MG63 (cell line): ENCODE measurements around the gene HNRNPC. TPM values are rescaled to one million over a fixed set of nuclear protein-coding genes. Genes with fewer than 3 reads are reported as not detected.
A peak's percentile ranks its signal among the peaks of the same experiment; 100 is the strongest.
"Not testable (repeated sequence)": the region's sequence is repeated elsewhere in the genome, so short reads cannot be mapped to it uniquely, and the experiment has no call there.

ENCODE experiments used
- DNase-seq: peaks from one replicate; pipeline ENCODE4 v3.0.0-alpha.2; 2020
- H3K27me3 ChIP-seq: fragments of 250-450 bp; sonication (Bioruptor Pico); 2 replicates; pipeline ENCODE4 v1.5.1; 2020; ENCODE audit warnings: mild to moderate bottlenecking, moderate library complexity
- H3K36me3 ChIP-seq: fragments of 250-450 bp; sonication (Bioruptor Pico); 2 replicates; pipeline ENCODE4 v1.5.1; 2020; ENCODE audit warnings: mild to moderate bottlenecking, moderate library complexity
- H3K4me3 ChIP-seq: fragments of 250-450 bp; sonication (Bioruptor Pico); 2 replicates; pipeline ENCODE4 v1.5.1; 2020; ENCODE audit warnings: mild to moderate bottlenecking, moderate library complexity
- H3K9me3 ChIP-seq: fragments of 250-450 bp; sonication (Bioruptor Pico); 2 replicates; pipeline ENCODE4 v1.5.1; 2020; ENCODE audit warnings: mild to moderate bottlenecking, moderate library complexity
- total RNA-seq: library from RNA; depleted of rRNA; stranded (reverse); fragments of >200 nt; shearing (Covaris generic); gene quantifications from 2 replicates; pipeline ENCODE4 v1.2.3, GENCODE V29; 2014; ENCODE audit warnings: low replicate concordance

Gene HNRNPC
- total RNA-seq, 1 experiment from 2014 or later, result 994 TPM

DNA sequence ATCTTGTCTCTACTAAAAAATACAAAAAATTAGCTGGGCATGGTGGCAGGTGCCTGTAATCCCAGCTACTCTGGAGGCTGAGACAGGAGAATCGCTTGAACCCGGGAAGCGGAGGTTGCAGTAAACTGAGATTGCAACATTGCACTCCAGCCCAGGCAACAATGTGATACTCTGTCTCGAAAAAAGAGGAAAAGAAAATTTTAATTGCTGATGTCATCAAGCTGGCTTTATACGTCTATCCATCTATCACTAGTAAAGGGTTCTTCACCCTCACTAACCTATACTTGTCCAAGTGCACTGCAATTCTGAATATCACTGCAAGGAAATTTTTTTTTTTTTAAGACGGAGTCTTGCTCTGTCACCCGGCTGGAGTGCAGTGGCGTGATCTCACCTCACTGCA, 12.7 kb upstream of the HNRNPC start:
- not testable (repeated sequence) for H3K9me3 ChIP-seq, H3K27me3 ChIP-seq, DNase-seq, H3K4me3 ChIP-seq, H3K36me3 ChIP-seq

DNA sequence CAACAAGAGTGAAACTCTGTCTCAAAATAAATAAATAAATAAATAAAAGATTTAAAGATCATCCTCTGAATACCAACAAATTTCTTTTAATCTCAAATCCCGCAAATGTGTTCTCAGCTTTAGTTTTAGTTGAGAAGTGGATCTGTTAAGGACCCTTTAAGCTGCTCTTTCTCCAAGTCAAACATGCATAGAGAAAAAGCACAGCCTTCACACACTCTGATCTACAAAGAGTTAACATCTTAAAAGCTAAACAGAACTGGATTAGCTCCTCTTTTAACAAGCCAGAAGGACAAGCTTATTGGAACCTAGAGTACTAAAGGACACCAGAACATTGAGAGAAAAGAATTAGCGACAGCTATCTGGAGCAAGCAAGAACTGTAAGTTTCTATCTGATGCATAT, 10.5 kb upstream of the HNRNPC start, which contains the start of gene RPGRIP1:
Gene RPGRIP1 (plus strand): TSS at position 301 of the 400 bp plus-strand sequence. CDS start 7,894 bp downstream, outside the sequence.
- DNase-seq, result no peak

DNA sequence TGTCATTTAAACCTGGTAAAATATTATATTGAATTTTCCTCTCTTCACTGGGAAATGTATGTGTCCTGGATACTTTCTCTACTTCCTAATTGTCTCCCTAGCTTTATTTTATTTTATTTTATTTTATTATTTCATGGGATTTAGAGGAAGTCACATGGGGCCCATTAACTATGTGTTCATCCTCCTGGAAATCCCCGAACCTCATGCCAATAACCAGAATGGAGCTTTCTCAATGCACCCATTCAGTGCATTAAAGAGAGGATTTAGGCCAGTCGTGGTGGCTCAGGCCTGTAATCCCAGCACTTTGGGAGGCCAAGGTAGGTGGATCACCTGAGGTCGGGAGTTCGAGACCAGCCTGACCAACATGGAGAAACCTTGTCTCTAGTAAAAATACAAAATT, 9.4 kb upstream of the HNRNPC start:
- no peak for DNase-seq
- Histone ChIP-seq H3K36me3 (no peaks in the 10 kb centered on the region), H3K4me3 (no peak overlapping the region), H3K27me3 (no peaks in the 10 kb centered on the region), H3K9me3 (no peaks in the 10 kb centered on the region)

More for the DNA sequence above, 10.5 kb upstream of the HNRNPC start, which contains the start of gene RPGRIP1:
- no peaks in the 10 kb centered on the region for H3K36me3 ChIP-seq
- H3K4me3 ChIP-seq, result no peak within 1 kb of the TSS
- no peaks in the 10 kb centered on the region for H3K9me3 ChIP-seq
- no peaks in the 10 kb centered on the region for H3K27me3 ChIP-seq

DNA sequence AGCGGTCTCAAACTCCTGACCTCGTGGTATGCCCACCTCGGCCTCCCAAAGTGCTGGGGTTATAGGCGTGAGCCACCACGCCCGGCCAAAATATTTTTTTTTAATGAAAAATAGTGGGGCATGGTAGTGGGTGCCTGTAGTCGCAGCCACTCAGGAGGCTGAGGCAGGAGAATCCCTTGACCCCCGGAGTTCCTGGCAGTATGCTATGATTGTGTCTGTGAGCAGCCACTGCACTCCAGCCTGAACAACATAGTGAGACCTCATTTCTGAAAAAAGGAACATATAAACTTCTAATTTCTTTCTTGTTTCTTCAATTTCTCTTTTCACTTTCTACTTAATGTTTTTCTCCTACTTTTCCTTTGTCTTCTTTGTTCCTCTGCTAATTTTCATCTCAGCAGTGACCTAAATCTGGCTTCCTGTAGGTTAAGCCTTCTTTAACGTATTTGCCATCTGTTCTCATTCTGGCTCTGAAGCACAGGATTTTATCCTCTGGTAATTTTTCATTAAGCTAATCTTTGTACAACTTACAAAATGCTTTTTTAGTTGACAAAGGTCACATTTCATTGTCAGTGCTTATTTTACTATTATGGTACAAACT, 6.1 kb upstream of the HNRNPC start:
- Histone ChIP-seq H3K27me3 (no peaks in the 10 kb centered on the region), H3K4me3 (no peak overlapping the region), H3K9me3 (no peaks in the 10 kb centered on the region), H3K36me3 (no peaks in the 10 kb centered on the region)
- no peak for DNase-seq

DNA sequence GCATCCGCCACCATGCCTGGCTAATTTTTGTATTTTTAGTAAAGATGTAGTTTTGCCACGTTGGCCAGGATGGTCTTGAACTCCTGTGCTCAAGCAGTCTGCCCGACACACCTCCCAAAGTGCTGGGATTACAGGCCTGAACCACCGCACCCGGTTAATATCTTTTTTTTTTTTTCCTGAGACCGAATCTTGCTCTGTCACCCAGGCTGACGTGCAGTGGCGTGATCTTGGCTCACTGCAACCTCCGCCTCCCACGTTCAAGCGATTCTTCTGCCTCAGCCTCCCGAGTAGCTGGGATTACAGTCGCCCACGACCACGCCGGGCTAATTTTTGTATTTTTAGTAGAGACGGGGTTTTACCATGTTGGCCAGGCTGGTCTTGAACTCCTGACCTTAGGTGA, 3.4 kb upstream of the HNRNPC start:
- H3K36me3 ChIP-seq, result peaks cover 15% of the 10 kb centered on the region
- H3K4me3 ChIP-seq, DNase-seq, H3K9me3 ChIP-seq, H3K27me3 ChIP-seq: not testable (repeated sequence)

DNA sequence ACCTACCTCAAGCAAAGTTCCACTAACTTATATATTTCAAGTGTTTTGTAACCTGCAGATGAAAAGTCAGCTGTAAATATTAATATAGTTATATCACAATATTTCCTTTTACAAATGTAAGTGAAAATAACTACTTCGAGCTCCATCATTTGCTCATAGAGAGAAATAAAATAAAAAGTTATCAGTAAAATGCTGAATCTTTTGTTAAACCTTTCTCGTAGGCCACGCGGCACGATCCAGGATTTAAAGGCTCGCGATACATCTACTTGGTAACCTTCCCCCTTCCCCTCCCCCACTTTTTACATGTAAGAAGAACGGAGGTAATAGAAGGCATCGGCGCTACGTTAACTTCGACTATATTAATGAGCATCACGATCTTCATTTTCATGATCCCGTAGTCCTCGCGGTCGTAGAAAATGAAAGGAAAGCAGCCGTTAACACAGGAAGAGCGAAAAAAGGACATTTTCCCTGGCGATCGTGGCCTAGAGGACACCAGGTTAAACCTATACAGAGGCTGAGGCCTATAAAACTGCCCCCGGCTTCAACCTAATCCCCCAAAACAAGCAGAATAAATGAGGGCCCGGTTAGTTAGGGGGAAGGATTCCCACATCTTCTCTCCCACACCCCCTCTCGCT, 508 bp downstream of the HNRNPC start:
- Histone ChIP-seq H3K9me3 (no peaks in the 10 kb centered on the region), H3K27me3 (no peaks in the 10 kb centered on the region), H3K4me3 (peak overlapping the region; percentile 69), H3K36me3 (peaks cover 50% of the 10 kb centered on the region)
- DNase-seq, result no peak

DNA sequence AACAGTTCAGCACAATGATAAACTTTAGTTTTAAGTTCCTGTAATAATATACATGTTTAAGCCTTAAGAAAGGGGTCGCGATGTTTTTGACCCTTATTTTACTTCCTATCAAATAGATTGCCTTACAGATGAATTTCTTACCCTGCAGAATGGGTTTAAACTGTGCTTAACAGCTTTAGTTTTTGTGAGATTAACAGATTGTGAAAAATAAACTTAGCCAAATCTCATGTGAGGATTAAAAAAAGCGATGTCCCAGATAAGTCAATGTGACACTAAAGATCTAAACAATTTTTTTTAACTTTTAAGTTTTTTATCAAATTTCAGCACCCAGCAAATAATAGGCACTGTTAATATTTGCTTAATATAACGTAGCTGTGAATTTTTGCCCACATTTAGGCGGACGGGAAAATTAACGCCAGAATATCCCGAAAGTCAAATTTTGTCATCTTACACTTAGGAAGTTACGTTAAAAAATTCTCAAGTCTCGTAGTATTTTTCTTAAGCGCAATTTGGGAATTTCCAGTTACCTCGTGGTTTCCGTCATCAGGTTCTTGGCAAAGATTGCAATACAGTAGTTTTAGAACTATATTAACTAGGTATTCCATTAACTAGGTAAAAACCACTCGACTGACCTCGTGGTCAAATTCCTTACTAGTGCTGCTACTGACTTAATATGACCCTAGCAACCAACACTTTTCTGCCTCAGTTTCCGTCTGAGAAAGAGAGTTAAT, 1.2 kb downstream of the HNRNPC start:
- Histone ChIP-seq H3K27me3 (no peaks in the 10 kb centered on the region), H3K9me3 (no peaks in the 10 kb centered on the region), H3K4me3 (peak overlapping the region; percentile 69), H3K36me3 (peaks cover 57% of the 10 kb centered on the region)
- no peak for DNase-seq

DNA sequence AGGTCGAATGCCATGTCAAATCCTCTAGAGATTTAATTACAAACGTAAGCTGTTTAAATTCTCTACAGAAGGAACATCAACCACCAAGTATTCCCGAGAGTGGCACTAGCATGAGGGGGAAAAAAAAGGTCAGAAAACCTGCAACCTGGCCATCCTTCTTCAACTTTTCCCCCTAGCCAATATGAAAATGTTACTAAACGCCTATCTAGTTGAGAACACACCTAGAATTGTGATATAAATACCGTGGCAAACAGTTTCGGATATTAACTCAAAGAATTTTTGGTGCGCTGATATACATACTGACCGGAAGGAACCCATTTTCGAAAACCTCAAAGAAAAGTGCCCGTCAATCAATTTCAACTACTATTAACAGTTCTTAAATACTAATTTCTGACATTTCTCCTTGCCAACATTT, 1.8 kb downstream of the HNRNPC start:
- no peaks in the 10 kb centered on the region for H3K27me3 ChIP-seq
- H3K36me3 ChIP-seq, result peaks cover 63% of the 10 kb centered on the region
- H3K9me3 ChIP-seq, result no peaks in the 10 kb centered on the region
- peak overlapping the region; percentile 69 for H3K4me3 ChIP-seq
- DNase-seq, result no peak

DNA sequence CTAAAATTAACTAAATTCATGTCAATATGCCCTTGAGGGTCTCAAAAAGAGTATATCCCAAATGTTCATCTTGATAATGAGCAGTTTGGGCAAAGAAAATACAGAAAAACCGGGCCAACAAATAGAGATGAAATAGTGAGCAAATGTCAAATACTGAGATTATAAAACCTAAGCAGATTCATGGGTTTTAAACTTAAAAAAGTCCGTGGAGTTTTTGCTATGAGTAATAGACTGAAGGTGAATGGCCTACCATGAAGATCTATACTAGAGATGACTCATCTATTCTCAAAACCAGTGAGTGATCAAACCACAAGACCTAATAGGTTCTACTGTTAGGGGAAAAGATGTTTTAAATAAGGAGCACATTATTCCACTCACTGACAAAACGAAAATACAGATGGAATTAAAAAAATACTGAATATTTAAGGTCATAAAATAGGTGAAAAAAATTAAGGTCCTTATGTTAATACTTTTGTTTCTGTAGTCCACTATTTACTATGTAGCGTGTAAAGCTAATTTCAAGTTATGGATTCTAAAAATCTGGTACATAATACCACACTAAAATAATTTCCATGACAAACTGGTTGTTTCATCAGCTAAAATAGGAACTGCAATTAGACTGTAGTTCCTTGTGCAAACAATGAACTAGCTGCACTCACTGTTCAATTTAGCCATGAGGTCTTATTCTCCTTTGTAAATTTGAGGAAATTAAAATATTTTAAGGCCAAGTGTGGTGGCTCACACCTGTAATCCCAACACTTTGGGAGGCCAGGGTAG, 5.0 kb downstream of the HNRNPC start:
- DNase-seq, result no peak
- Histone ChIP-seq H3K27me3 (no peaks in the 10 kb centered on the region), H3K4me3 (no peak overlapping the region), H3K36me3 (peaks cover 88% of the 10 kb centered on the region), H3K9me3 (no peaks in the 10 kb centered on the region)

DNA sequence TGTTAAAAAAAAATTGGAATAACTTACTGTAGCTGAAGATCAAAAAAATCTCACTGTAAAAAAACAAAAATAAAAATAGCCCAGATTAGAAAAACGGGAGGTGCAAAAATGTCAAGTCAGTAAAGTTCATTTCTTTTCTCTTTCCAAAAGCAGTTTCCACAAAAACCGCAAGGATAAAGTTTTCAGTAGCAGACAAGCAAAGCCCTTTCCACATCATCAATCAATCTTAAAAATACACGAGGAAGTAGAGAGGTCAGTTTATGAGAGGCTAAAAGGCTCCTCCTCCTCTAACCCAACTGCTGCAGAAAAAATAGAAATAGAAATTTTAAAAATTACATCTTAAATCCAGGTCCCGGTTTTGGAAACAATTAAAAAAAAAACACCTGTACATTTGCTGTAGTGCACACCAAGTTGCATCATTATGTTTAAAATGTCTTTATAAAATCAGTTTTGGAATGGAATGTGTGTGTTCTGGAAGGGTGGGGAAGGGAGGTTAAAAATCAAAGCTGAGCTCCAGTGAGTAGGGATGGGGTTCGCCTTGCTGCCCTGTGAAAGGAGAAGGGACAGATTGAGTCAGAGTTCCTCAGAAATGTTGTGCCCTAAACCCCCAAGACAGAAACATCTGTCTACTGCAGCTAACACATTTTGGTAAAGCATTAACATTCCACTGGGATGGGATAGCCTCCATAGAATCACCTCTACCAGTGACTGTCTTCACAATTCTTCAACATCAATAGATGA, 5.8 kb downstream of the HNRNPC start:
- peaks cover 88% of the 10 kb centered on the region for H3K36me3 ChIP-seq
- H3K4me3 ChIP-seq, result no peak overlapping the region
- DNase-seq, result no peak

DNA sequence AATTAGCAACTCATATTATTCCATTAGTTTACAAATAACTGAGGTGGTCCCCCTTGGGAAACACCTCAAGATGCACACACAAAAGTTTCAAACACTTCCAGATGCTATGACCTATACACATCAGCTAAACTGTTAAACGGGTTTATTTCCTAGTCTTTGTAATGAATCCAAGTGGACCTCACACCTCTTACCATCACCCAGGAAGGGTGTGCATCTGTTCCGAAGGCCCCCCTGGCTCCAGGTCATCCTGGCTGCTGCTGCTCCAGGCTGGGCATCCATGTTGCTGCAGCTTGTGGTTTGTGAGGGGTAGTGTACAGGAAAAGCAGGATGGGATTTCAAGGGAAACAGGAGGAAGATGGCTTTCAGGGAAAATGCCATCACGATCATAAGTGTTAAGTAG, 6.8 kb downstream of the HNRNPC start:
- H3K36me3 ChIP-seq, result peaks cover 79% of the 10 kb centered on the region
- no peak for DNase-seq

More for the DNA sequence above, 5.8 kb downstream of the HNRNPC start:
- H3K27me3 ChIP-seq, result no peaks in the 10 kb centered on the region
- no peaks in the 10 kb centered on the region for H3K9me3 ChIP-seq

DNA sequence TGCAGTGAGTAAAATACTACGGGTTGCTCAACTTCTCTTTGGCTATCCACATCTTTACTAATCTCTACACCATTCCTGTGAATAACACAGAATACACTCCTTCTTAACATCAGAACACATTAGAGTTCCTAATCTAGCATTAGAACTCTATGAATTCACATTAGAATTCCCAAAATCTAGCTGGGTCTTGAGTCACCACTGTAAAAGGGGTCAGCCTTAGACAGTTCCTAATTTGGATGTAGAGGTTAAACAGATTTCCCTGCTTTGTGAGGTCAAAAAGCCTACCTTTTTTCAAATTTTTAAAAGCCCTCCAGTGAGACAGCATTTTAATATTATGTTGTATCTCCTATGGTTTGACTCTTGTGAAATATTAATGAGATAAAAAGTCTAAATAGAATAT, 7.4 kb downstream of the HNRNPC start:
- H3K36me3 ChIP-seq, result peaks cover 81% of the 10 kb centered on the region
- H3K27me3 ChIP-seq, result no peaks in the 10 kb centered on the region
- H3K4me3 ChIP-seq, result no peak overlapping the region
- DNase-seq, result no peak
- no peaks in the 10 kb centered on the region for H3K9me3 ChIP-seq

More for the DNA sequence above, 6.8 kb downstream of the HNRNPC start:
- Histone ChIP-seq H3K4me3 (no peak overlapping the region), H3K9me3 (no peaks in the 10 kb centered on the region), H3K27me3 (no peaks in the 10 kb centered on the region)

DNA sequence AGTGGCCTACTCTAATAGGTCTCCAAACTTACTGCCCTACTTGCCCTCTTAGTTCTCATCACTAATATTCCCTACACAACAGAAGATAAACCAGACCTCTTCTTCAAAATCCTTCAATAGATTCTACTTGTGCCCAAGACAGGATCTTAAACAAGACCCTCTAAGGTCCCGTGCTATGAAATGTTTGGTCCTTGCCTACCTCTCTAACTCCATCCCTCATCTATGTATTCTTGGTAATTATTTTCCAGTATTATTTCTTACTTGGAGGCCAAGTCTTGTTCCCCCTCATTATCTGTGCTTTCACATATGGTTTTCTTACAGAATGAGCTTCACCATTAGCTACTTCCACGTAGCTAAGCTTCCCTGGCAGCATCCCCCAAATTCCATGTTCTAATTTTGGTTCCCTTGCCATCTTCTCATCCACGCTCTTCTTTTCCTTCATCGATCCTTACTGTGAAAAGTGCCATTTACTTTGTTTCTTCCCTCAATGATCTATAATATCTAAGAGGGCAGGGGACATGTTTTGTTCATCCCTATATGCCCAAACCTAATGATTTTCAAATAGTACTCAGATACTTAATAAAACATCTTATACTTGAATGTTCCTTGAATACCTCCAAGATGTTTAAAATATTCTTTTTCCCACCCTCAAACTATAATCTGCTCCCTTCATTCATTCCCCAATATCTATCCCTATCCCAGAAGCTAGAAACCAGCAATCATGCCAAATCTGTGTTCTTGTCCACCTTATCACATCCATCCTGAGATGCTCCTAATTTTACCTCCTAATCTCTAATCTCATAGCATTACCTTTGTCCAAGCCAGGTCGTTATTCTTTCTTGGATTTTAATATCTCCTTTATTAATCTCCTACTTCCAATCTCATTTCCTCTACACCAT, 10.1 kb downstream of the HNRNPC start:
- Histone ChIP-seq H3K36me3 (peaks cover 76% of the 10 kb centered on the region), H3K27me3 (no peaks in the 10 kb centered on the region), H3K9me3 (no peaks in the 10 kb centered on the region), H3K4me3 (no peak overlapping the region)
- no peak for DNase-seq

DNA sequence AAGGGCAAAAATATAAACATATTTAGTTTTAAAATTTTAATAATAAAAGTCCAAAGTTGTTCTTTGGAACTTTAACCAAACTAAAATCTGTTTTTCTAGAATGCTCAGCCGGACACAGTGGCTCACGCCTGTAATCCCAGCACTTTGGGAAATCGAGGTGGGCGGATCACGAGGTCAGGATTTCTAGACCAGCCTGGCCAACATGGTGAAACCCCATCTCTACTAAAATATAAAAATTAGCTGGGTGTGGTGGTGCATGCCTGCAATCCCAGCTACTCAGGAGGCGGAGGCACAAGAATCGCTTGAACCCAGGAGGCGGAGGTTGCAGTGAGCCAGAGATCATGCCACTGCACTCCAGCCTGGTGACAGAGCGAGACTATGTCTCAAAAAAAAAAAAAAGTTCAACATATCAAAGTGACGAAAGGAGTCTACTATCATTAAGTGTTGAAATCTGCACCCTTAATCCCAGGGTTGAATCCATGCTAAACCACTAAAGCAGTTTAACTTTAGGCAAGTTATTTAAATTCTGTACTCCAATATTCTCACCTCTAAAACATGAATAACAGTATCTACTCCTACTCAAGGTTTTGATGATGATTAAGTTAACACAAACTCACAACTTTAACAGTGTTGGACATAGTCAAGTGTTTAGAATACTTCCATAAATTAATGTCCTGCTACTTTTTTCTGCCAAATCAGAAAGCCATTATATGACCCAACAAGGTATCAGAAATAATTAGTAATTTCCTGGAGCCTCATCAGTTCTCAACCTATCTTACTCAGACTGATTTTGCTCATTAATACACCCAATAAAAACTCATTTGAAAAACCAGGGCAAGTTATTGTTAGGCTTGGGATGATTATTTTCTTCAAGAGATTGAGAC, 11.0 kb downstream of the HNRNPC start:
- H3K36me3 ChIP-seq, result peaks cover 74% of the 10 kb centered on the region
- no peak for DNase-seq
- no peaks in the 10 kb centered on the region for H3K9me3 ChIP-seq
- no peaks in the 10 kb centered on the region for H3K27me3 ChIP-seq
- no peak overlapping the region for H3K4me3 ChIP-seq
